Tibial nerve (tissue), 3 donors: ENCODE measurements around the gene FXYD3.

ENCODE experiments used
- POLR2A ChIP-seq, 2 donors: fragments of 450-650 bp; IDR thresholded peaks; one replicate each; pipeline ENCODE4 v1.6.1; 2017; ENCODE audit warnings: antibody characterized with exemption in 2 of 2, mild to moderate bottlenecking in 2 of 2, moderate library complexity in 2 of 2
- TF ChIP-seq, protein P1 (sequence below), 5 experiments: fragments of 200-600 bp in 3 of 5; fragments of 450-650 bp in 2 of 5; sonication (generic) in 3 of 5; IDR thresholded peaks; one replicate each; pipeline ENCODE4 v1.5.1; 2016 to 2019; ENCODE audit warnings: antibody characterized with exemption in 5 of 5, mild to moderate bottlenecking in 3 of 5, moderate library complexity in 2 of 5

- TF ChIP-seq, protein P1, sequence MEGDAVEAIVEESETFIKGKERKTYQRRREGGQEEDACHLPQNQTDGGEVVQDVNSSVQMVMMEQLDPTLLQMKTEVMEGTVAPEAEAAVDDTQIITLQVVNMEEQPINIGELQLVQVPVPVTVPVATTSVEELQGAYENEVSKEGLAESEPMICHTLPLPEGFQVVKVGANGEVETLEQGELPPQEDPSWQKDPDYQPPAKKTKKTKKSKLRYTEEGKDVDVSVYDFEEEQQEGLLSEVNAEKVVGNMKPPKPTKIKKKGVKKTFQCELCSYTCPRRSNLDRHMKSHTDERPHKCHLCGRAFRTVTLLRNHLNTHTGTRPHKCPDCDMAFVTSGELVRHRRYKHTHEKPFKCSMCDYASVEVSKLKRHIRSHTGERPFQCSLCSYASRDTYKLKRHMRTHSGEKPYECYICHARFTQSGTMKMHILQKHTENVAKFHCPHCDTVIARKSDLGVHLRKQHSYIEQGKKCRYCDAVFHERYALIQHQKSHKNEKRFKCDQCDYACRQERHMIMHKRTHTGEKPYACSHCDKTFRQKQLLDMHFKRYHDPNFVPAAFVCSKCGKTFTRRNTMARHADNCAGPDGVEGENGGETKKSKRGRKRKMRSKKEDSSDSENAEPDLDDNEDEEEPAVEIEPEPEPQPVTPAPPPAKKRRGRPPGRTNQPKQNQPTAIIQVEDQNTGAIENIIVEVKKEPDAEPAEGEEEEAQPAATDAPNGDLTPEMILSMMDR (IDR thresholded peaks at IDR 0.05), result no peak
- no peak for TF ChIP-seq POLR2A (IDR thresholded peaks at IDR 0.05)
Measured at GRCh38 chr19:35171730-35172129, 56.1 kb downstream of the FXYD3 start.
